HG03066 (cell line): Measurements from ENCODE around the gene RELA.
A peak's percentile ranks its signal among the peaks of the same experiment; 100 is the strongest.
"Not testable (repeated sequence)": the region's sequence is repeated elsewhere in the genome, so short reads cannot be mapped to it uniquely, and the experiment has no call there.

ENCODE experiments used
- ATAC-seq: cut with Tn5 transposase; IDR thresholded peaks from one replicate; pipeline ENCODE4 v1.9.1; 2021; ENCODE audit warnings: low read depth; ENCODE audit not compliant: unreplicated experiment

RELA gene

GRCh38 chr11:65662799-65663638, at the start of gene RELA:
RELA (minus strand) TSS chr11:65662916; CDS start chr11:65662832, 84 bp downstream.
- peak; percentile 76 for ATAC-seq

DNA sequence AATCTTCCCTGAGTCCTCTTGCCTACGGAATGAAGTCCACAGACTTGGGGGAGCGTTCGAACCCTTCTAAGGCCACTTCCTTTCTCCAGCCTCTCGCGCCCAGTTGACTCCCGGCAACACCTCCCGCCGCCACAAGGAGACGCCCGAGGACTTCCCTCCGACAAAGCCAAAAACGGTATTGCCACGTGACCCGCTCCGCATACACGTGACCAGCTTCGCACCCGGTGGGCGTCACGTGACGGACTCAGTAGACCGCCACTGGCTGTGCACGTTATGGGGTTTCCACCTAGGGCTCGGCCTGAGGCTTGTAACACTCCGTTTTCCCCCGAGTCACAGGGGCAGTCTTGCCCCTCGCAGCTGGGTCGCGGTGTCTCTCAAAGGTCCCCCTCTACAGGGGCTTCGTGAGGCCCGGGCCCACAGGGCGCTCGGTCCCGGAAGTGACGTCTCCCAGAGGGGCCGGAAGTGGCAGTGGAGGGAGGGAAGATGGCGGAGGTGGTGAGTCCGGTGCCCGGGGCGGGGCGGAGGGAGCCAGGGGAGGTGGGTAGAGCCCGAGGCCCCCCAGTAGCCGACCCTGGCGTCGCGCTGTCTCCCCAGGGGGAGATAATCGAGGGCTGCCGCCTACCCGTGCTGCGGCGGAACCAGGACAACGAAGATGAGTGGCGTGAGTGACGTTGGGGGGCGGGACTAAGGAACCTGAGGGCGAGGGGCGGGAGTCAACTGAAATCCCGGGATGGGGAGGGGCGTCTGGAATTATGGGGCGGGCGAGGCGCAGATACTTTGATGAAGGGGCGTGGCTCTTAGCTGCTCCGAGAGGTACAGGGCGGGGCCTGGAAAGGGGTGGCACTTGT, 49.3 kb upstream of the RELA start, which contains the start of gene KAT5:
Gene KAT5 (plus strand): TSS at position 468 of the 848 bp plus-strand sequence. CDS start 16 bp downstream, at position 484.
- ATAC-seq, result peak; percentile 76

- ATAC-seq, result no peak
Observed at GRCh38 chr11:65710421-65710820, 47.7 kb upstream of the RELA start.

- no peak for ATAC-seq
Observed at GRCh38 chr11:65709661-65710060, 46.9 kb upstream of the RELA start.

DNA sequence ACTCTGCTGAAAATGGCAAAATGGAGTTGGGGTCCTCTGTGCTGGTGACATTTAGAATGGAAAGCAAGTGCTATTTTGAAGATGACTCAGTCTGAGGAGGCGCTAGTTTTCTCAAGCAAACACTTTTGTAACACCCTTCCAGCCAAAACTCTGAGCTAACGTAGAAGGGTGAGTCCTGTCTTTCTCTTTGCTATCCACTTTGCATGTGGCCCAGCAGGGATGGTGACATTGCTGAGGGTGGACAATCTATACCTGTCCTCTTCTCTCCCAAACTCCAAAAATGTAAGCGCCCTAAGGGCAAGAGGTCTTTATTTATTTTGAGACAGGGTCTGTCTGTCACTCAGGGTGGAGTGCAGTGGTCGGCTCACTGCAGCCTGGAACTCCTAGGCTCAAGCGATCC, 45.7 kb upstream of the RELA start:
- ATAC-seq, result no peak

- ATAC-seq, result not testable (repeated sequence)
Observed at GRCh38 chr11:65707002-65707401, 44.3 kb upstream of the RELA start.

- not testable (repeated sequence) for ATAC-seq
Observed at GRCh38 chr11:65706303-65706763, 43.6 kb upstream of the RELA start.

DNA sequence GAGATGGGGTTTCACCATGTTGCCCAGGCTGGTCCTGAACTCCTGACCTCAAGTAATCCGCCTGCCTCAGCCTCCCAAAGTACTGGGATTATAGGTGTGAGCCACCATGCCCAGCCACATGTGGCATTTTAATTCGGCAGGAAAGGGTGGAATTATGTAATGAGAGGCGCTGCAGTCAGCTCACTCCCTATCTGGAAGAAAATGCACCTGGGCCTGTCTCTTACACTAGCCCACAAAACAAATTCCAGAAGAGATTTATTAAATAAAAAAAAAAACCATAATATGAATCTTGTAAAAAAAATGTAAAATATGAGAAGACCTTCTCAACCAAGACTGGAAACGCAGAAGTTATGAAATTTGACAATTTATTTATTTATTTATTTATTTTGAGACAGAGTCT, 41.1 kb upstream of the RELA start:
- ATAC-seq, result no peak

DNA sequence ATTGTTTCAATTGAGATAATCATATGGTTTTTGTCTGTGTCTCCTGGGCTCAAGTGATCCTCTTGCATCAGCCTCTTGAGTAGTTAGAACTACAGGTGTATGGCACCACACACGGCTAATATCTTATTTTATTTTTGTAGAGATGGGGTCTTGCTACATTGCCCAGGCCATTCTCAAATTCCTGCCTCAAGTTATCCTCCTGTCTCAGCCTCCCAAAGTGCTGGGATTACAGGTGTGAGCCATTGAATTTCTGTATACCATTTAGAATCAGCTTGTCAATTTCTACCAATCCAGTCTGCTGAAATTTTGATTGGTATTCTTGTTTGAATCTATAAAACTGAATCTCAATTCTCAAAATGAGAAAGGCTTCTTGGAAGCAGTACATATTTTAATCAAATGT, 39.0 kb upstream of the RELA start:
- ATAC-seq, result no peak

DNA sequence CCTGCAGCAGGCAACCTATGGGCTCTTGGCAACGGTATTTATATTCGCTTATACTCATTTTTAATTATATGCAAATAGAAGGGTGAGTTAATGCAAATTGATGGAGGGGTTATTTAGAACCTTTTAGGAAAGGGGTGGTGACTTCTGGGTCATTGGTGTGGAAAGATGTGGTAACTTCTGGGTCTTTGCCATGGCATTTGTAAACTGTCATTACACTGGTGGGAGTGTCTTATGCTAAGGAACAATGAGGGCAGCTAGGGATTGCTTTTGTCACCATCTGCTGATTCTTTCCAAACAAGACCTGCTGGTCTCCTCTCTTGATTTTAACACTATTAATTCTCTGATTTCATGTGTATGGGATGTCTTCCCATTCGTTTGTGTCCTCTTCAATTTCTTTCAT, 37.7 kb upstream of the RELA start:
- ATAC-seq, result no peak

- ATAC-seq, result no peak
Observed at GRCh38 chr11:65699306-65699705, 36.6 kb upstream of the RELA start.

DNA sequence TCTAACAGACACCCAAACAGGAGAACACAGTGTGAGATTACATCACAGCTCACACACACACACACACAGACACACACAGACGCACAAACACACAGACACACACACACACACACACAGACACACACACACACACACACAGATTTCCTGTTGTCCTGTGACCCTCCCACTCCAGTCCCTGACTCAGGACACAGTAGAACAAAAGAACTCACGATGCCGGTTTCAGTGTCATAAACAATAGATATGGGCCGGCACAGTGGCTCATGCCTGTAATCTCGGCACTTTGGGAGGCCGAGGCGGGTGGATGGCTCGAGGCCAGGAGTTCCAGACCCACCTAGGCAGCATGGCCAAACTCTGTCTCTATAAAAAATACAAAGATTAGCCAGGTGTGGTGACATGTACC, 35.5 kb upstream of the RELA start:
- no peak for ATAC-seq

DNA sequence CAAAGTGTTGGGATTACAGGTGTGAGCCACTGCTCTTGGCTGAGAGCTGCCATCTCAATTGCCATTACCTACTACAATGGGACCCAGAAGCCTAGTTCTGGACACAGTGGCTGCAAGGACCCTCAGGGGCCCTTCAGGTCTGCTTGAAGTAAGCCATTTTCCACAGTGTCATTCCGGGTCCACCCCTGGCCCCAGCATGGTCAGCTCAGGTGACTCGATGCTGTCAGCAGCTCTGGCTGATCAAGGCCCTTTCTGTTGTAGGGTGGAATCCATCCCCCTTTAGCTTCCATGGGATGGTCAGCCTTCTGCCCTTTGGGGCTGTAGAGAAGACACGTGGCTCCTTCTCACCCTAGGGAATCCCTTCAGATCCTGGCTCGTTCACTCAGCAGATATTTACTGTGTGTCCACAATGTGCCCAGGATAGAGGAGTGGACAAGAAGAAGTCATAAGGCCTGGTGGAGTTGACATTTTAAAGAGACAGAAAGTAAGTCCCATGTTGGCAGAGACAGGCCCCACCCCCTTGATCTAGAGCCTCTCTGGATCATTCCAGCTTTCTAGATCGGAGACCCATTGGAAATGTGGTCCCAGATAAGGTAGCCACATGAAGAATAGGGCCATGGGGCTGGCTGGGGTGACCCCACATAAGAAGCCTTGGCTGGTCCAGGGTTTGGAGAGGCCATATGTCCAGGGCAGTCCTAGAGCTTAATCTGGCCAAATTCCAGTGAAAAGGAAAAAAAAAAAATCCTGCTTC, 34.3 kb upstream of the RELA start:
- ATAC-seq, result no peak

DNA sequence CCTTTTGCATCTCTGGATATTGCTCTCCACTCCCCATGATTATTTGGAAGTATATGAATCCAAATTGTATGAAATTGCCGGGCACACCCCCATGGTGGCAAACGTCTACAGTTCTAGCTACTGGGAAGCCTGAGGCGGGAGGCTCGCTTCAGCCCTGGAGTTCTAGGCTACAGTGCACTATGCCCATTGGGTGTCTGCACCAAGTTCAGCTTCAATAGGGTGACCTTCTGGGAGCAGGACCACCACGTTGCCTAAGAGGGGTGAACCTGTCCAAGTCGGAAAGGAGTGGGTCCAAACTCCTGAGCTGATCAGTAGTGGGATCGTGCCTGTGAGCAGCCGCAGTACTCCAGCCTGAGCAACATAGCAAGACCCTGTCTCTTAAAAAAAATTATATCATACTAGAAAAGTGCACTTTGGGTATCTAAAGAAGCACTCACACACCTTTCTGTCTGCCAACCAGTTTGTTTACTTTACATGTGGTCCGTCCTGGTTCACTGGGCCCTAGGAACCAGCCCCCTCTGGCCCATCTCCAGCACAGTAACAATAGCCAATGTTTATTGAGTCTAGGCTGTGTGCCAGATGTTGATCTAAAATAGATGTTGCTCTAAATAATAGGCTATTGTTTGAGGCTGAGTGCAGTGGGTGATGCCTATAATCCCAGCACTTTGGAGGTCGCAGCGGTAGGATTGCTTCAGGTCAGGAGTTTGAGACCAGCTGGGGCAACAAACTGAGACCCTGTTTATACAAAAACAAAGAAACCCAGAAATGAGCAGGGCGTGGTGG, 32.9 kb upstream of the RELA start:
- no peak for ATAC-seq

GRCh38 chr11:65692367-65692766, 29.7 kb upstream of the RELA start:
- ATAC-seq, result no peak

GRCh38 chr11:65691847-65692246, 29.1 kb upstream of the RELA start:
- ATAC-seq, result not testable (repeated sequence)

GRCh38 chr11:65685981-65686380, 23.3 kb upstream of the RELA start:
- ATAC-seq, result no peak

- ATAC-seq, result not testable (repeated sequence)
Observed at GRCh38 chr11:65683480-65683879, 20.8 kb upstream of the RELA start.

DNA sequence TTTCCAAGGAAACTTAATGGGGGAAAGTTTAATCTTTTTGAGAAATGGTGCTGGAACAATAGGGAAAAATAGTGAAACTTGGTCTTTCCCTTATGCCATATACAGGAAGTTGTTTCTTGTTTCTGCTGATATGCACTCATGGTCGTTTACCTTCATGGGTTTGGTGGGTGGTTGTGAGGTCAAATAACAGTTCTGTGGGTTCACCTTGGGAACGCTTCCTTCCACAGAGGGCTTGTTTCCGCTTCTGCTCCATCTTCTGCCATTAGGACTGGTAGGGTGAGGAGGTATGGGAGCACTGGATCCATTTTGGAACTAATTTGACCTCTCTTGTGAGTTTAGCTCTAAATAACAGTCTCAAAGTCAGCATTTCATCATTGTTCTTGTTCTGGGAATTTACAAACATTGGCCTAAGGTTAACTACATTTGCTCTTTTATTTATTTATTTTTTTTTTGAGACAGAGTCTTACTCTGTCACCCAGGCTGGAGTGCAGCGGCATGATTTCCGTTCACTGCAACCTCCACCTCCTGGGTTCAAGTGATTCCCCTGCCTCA, 17.6 kb upstream of the RELA start:
- ATAC-seq, result no peak

GRCh38 chr11:65672982-65673381, 10.3 kb upstream of the RELA start:
- ATAC-seq, result no peak
